Activated T-cell treated with anti-CD3 and anti-CD28 coated beads, Interleukin-2, amount 50 U/mL, for 1 hour (primary cell): ENCODE results near the gene SULF2.

Source experiments
- DNase-seq: peaks from one replicate; pipeline ENCODE4 v3.0.0-alpha.2; 2020

SULF2 gene

GRCh38 chr20:47708953-47709833 is 76.1 kb downstream of the SULF2 start:
- no peak for DNase-seq

DNA sequence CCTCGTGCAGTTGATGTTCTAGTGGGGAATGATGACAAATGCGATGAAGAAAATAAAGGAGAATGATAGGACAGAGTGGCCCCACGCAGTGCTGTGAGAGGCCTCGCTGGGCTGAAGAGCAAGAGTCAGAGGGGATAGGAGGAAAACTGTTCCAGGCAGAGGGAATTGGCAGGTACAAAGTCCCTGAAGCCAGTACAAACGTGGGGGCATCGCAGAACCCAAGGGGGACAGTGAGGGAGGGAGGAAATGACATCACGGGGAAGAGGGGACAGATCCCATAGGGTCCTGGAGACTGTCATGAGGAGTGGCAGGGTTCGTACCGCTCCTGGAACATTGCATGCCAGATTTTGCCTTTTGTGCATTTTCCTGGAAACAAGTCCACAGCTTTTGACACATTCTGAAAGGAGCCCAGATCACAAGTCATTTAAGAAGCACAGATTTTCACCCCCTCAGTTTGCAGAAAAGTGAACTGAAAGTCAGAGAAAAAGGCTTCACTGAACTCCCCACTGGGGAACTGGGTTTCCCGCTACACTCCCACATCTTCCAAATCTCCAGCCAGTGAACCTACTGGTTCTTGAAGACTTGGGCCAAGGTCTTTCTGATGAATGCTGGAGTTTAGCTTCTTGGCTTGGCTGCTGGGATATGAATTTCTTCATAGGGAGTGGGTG is 77.0 kb downstream of the SULF2 start:
- DNase-seq = no peak

DNA sequence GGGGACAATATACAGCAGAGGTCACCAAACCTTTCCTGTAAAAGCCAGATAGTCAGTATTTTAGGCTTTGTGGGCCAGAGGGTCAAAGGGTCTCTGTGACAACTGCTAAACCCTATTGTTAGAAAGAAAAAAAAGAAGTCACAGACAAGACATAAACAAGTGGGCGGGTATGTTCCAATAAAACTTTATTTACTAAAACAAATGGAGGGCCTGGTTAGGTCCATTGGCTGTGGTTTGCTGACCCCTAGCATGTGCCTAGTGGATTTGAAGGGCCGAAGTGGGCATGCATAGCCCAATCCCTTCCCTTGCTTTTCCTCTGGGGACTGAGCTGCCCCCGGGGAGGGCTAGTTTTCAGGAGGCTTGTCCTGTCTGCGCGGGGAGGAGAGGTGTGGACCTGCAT is 78.9 kb downstream of the SULF2 start:
- DNase-seq = no peak

DNA sequence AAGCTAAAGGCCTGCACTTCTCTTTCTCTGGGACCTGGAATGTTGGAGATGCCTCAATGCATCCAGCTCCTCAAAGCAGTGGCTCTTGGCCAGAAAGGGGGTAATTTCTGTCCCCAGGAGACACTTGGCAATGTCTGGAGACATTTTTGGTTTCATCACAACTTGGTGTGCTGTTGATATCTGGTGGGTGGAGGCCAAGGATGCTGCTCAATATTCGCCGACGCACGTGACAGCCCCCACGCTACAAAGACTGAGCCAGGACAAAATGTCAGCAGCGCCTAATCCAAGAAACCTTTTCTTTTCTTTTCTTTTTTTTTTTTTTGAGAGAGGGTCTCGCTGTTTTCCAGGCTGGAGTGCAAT is 79.8 kb downstream of the SULF2 start:
- DNase-seq = no peak

- no peak for DNase-seq
Measured at GRCh38 chr20:47704746-47705496, 80.4 kb downstream of the SULF2 start.

- DNase-seq = no peak
Measured at GRCh38 chr20:47703748-47704147, 81.5 kb downstream of the SULF2 start.

DNA sequence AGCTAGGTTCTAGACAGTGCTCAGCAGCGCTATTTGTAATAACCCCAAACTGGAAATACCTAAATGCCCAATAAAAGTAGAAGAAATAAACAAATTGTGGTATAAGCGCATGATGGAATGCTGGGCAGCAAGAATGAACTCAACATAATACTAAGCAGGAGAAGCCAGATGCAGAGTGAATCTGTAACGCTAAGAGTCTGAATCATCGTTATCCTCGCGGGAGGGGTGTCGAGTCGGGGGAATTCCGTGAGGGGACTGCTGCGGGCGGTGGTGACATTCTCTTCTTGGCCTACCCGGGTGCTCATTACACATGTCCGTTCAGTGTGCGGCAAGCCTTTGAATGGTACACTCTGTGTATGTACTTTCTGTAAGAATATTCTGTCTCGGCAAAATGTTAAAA is 83.7 kb downstream of the SULF2 start:
- no peak for DNase-seq

DNA sequence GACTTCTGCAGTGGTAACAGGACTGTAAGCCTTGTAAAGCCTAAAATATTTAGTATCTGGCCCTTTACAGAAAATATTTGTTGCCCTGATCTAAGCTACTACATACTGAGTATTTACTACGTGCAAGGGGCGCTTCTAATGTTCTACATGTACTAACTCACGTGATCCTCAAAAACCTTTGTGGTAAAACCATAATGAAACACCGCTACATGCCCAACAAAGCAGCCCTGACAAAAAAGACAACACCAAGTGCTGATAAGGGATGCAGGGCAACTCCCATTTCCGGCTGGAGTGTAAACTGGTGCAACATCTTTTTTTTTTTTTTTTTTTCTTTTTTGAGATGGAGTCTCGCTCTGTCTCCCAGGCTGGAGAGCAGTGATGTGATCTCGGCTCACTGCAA is 85.0 kb downstream of the SULF2 start:
- DNase-seq = no peak

- DNase-seq = no peak
Measured at GRCh38 chr20:47699818-47700217, 85.5 kb downstream of the SULF2 start.

DNA sequence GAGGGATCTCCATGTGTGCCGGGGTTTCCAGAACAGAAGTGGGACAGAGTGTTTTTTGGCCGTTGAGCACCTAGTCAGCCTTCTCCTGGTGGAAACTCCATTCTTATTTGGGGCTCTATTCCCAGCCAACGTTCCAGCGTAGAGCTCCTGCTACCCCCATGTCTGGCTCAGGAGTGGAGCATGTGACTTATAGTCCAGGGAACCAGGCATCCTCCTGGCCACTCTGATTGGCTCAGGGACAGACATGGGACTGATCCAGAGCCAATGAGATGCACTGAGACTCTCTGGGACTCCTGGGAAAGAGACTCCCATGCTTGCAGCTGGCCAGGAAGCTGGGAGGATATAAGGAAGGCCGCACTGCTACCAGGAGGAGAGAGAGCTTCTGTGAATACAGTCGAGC is 87.1 kb downstream of the SULF2 start:
- DNase-seq = no peak

GRCh38 chr20:47696856-47697255 is 88.4 kb downstream of the SULF2 start:
- no peak for DNase-seq

DNA sequence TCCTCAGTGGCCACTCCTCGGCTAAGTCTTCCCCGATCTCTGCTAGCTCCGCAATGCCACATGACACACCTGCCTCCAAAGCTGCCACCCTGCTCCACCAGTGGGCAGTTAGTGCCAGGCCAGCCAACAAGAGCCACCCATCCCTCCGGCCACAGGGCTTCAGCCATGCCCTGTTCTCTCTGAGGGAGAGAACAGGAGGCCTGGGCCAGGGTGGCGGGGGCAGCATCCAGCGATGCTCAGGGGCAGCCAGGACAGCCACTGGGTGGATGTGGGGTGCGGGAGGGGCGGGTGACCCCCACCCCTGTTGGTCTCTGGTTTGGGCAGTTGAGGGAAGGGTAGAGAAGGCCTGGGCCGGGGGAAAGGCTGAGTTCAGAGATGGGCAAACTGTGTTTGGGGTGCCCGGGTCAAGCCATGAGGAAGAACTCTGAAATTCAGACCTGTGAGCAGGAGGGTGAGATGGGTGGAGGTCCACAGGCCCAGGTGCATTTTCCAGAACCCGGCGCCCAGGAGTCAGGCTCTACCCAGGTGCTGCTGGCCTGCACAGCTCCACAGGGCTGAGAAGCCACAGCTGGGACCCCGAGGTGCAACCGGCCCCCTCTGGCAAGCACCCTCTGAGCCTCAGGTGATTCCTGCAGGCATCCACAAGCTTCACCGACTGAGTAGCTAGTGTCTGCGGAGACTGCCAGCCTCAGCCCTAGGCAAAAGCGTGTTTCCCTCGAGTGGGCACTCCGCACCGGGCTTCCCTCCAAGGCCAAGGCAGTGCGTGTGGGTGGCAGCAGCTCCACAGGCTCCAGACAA is 91.1 kb downstream of the SULF2 start:
- no peak for DNase-seq

GRCh38 chr20:47691625-47692024 is 93.7 kb downstream of the SULF2 start:
- no peak for DNase-seq

- no peak for DNase-seq
Measured at GRCh38 chr20:47689731-47690130, 95.5 kb downstream of the SULF2 start.

GRCh38 chr20:47688385-47689381 is 96.6 kb downstream of the SULF2 start:
- no peak for DNase-seq

DNA sequence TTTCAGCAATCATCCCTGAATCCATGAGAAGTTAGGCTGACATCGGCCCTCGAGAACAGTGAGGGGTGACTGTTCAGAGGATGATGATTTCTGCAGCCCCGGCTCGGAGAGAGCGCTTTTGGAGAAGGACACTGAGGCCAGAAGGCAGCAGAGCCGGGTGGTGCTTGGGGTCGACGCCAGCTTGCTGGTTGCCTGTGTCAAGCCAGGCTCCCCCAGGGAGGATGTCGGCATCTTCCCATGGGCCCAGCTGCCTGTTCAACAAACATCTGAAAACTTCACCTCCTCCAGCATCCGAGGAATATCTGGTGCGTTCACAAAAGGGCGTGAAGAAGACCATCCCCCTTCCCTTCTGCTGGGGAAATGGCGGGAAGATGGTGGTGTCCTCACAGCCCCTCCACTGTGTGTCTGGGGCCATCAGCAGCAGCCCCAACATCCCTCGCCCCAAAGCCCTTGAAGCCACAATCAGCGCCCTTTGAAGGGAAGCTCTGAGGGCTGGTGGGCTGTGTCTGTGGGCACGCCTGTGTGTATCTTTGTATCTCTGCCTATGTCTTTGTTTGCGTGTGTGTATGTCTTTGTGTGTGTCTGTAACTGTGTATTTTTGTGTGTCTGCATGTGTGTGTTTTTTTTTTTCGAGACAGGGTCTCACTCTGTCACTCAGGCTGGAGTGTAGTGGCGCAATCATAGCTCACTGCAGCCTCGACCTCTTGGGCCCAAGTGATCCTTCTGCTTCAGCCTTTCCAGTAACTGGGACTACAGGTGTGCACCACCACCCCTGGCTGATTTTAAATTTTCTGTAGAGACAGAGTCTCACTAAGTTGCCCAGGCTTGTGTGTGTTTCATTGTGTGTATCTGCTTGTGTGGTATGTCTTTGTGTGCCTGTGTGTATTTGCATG is 97.9 kb downstream of the SULF2 start:
- no peak for DNase-seq

GRCh38 chr20:47686545-47686944 is 98.7 kb downstream of the SULF2 start:
- no peak for DNase-seq

DNA sequence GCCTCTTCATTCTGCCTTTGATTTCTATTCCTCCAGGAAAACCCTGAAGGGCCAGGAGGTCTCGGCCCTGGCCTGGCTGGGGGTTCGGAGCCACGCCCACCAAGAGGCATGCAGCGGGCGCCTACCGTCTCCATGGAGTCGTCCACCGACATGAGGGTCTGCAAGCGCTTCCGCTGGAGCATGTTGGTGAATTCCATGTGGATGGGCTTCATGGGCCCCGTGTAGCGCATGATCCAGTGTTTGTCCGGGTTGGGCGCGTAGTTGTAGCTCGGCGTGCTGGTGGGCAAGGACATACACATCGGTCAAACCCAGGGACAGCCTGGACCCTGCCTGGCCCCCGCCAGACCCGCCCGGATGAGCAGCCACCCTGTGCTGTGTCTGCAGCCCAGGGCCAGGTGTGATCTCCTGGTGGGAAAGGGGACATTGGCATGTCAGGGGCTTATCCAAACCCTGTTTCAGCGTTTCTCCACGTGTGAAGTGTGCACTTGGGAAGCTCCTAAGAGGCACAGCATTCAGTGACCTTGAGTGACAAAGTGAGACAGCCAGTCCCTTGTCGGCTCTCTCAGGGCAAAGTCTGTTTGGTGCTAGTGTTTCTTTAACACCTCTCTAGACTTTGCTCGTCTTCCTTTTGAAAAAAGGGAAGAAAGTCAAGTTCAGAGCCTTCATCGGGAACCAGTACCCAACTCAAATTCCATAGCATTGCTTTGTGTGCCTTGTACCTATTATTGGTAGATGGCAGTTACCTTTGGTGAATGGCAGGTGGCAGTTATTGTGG is 100.8 kb downstream of the SULF2 start:
- no peak for DNase-seq

- DNase-seq = no peak
Measured at GRCh38 chr20:47682916-47683315, 102.4 kb downstream of the SULF2 start.
